BE2C (cell line): ENCODE measurements around the gene TSNAX.
"Not testable (repeated sequence)": the region's sequence is repeated elsewhere in the genome, so short reads cannot be mapped to it uniquely, and the experiment has no call there.

Source experiments
- DNase-seq: peaks from one replicate; pipeline ENCODE4 v3.0.0-alpha.2; 2020
- H3K27me3 ChIP-seq: fragments of 250-450 bp; sonication (Bioruptor Pico); 2 replicates; pipeline ENCODE4 v1.5.1; 2020; ENCODE audit warnings: mild to moderate bottlenecking
- H3K36me3 ChIP-seq: fragments of 250-450 bp; sonication (Bioruptor Pico); 2 replicates; pipeline ENCODE4 v1.5.1; 2020; ENCODE audit warnings: mild to moderate bottlenecking
- H3K4me1 ChIP-seq: fragments of 250-450 bp; sonication (Bioruptor Pico); 2 replicates; pipeline ENCODE4 v1.5.1; 2020
- H3K4me3 ChIP-seq: 2 replicates; pipeline ENCODE4 v1.5.1; 2011; ENCODE audit warnings: low read depth, low read length
- H3K9me3 ChIP-seq: fragments of 250-450 bp; sonication (Bioruptor Pico); 2 replicates; pipeline ENCODE4 v1.5.1; 2020
- CTCF ChIP-seq: IDR thresholded peaks from 2 replicates; pipeline ENCODE4 v1.5.1; 2012; ENCODE audit warnings: mild to moderate bottlenecking, low read depth, low read length

The TSNAX gene

GRCh38 chr1:231499148-231499763 is 29.2 kb upstream of the TSNAX start:
- Histone ChIP-seq H3K4me3 (no peak overlapping the region), H3K27me3 (no peaks in the 10 kb centered on the region; the same call in 1 of the 2 replicates), H3K36me3 (no peaks in the 10 kb centered on the region), H3K9me3 (no peaks in the 10 kb centered on the region), H3K4me1 (no peaks in the 10 kb centered on the region)
- TF ChIP-seq CTCF, result no peak
- DNase-seq, result no peak

GRCh38 chr1:231500666-231501065 is 27.8 kb upstream of the TSNAX start:
- Histone ChIP-seq H3K36me3 (no peaks in the 10 kb centered on the region), H3K4me3 (no peak overlapping the region), H3K4me1 (no peaks in the 10 kb centered on the region), H3K27me3 (no peaks in the 10 kb centered on the region; the same call in 1 of the 2 replicates), H3K9me3 (no peaks in the 10 kb centered on the region)
- DNase-seq, result no peak
- no peak for TF ChIP-seq CTCF

- H3K9me3 ChIP-seq, H3K4me3 ChIP-seq, DNase-seq, H3K27me3 ChIP-seq, H3K4me1 ChIP-seq, H3K36me3 ChIP-seq: not testable (repeated sequence)
Measured at GRCh38 chr1:231503168-231503567, 25.3 kb upstream of the TSNAX start.

GRCh38 chr1:231507476-231508355 is 20.8 kb upstream of the TSNAX start:
- H3K9me3 ChIP-seq, result peaks cover 2% of the 10 kb centered on the region; the same call in 1 of the 2 replicates
- no peak overlapping the region for H3K4me3 ChIP-seq
- H3K36me3 ChIP-seq, result no peaks in the 10 kb centered on the region
- DNase-seq, result no peak
- H3K4me1 ChIP-seq, result peaks cover 4% of the 10 kb centered on the region
- H3K27me3 ChIP-seq, result no peaks in the 10 kb centered on the region
- no peak for TF ChIP-seq CTCF

GRCh38 chr1:231508497-231508896 is 20.0 kb upstream of the TSNAX start:
- TF ChIP-seq CTCF, result no peak
- DNase-seq, result no peak
- Histone ChIP-seq H3K4me1 (peaks cover 4% of the 10 kb centered on the region), H3K36me3 (no peaks in the 10 kb centered on the region), H3K27me3 (no peaks in the 10 kb centered on the region), H3K4me3 (no peak overlapping the region), H3K9me3 (peaks cover 2% of the 10 kb centered on the region; the same call in 1 of the 2 replicates)

GRCh38 chr1:231508941-231509340 is 19.5 kb upstream of the TSNAX start:
- Histone ChIP-seq H3K27me3 (no peaks in the 10 kb centered on the region), H3K4me3 (no peak overlapping the region), H3K36me3 (no peaks in the 10 kb centered on the region), H3K4me1 (peaks cover 4% of the 10 kb centered on the region), H3K9me3 (peaks cover 2% of the 10 kb centered on the region; the same call in 1 of the 2 replicates)
- DNase-seq, result no peak
- TF ChIP-seq CTCF, result no peak
